Progenitor cell of endocrine pancreas (in vitro differentiated cells): Measurements from ENCODE around the gene RNU5B-1. TPM values are rescaled to one million over a fixed set of nuclear protein-coding genes. Genes with fewer than 3 reads are reported as not detected.

Source experiments
- DNase-seq: peaks from one replicate; pipeline ENCODE4 v3.0.0; 2021; ENCODE audit warnings: low spot score; ENCODE audit not compliant: unreplicated experiment
- H3K27ac Mint-ChIP-seq: 2 replicates; pipeline ENCODE4 v1.8.0; 2021; ENCODE audit warnings: mild to moderate bottlenecking, moderate library complexity, mixed read lengths
- H3K27me3 Mint-ChIP-seq: 2 replicates; pipeline ENCODE4 v1.8.0; 2021; ENCODE audit warnings: mixed read lengths
- H3K36me3 Mint-ChIP-seq: 2 replicates; pipeline ENCODE4 v1.8.0; 2022; ENCODE audit warnings: mixed read lengths; ENCODE audit not compliant: insufficient read depth
- H3K4me1 Mint-ChIP-seq: 2 replicates; pipeline ENCODE4 v1.8.0; 2021; ENCODE audit warnings: low read depth, mixed read lengths
- H3K4me3 Mint-ChIP-seq: 2 replicates; pipeline ENCODE4 v1.8.0; 2021; ENCODE audit warnings: low read depth, mild to moderate bottlenecking, moderate library complexity, mixed read lengths
- H3K9me3 Mint-ChIP-seq: 2 replicates; pipeline ENCODE4 v1.8.0; 2021; ENCODE audit warnings: low read depth, mixed read lengths
- CTCF ChIP-seq: fragments of 200-600 bp; sonication (generic); IDR thresholded peaks from one replicate; pipeline ENCODE4 v1.5.0; 2021; ENCODE audit warnings: antibody characterized with exemption, mild to moderate bottlenecking; ENCODE audit not compliant: unreplicated experiment
- total RNA-seq: library from RNA; stranded (reverse); gene quantifications from 2 replicates; pipeline ENCODE4 v1.2.1, GENCODE V29; 2021

Gene RNU5B-1
- total RNA-seq, 1 donor from 2014 or later: 41.3 TPM

- Mint-ChIP-seq H3K9me3 (no peaks in the 10 kb centered on the region), H3K4me3 (no peak overlapping the region), H3K27ac (no peak overlapping the region), H3K4me1 (peaks cover 6% of the 10 kb centered on the region), H3K36me3 (peaks cover 13% of the 10 kb centered on the region), H3K27me3 (no peaks in the 10 kb centered on the region)
- TF ChIP-seq CTCF: no peak
- DNase-seq: no peak
Observed at GRCh38 chr15:65260968-65261367, 43.5 kb upstream of the RNU5B-1 start.

- Mint-ChIP-seq H3K27ac (no peak overlapping the region), H3K27me3 (no peaks in the 10 kb centered on the region), H3K9me3 (no peaks in the 10 kb centered on the region), H3K4me1 (no peaks in the 10 kb centered on the region), H3K4me3 (no peak overlapping the region), H3K36me3 (peaks cover 10% of the 10 kb centered on the region)
- no peak for TF ChIP-seq CTCF
- DNase-seq: no peak
Observed at GRCh38 chr15:65263313-65263712, 41.2 kb upstream of the RNU5B-1 start.

- Mint-ChIP-seq H3K36me3 (peaks cover 8% of the 10 kb centered on the region), H3K27me3 (no peaks in the 10 kb centered on the region), H3K9me3 (no peaks in the 10 kb centered on the region), H3K4me1 (no peaks in the 10 kb centered on the region), H3K27ac (no peak overlapping the region), H3K4me3 (no peak overlapping the region)
- TF ChIP-seq CTCF: no peak
- no peak for DNase-seq
Observed at GRCh38 chr15:65264863-65265430, 39.5 kb upstream of the RNU5B-1 start.

- peaks cover 4% of the 10 kb centered on the region for H3K36me3 Mint-ChIP-seq
- H3K9me3 Mint-ChIP-seq: no peaks in the 10 kb centered on the region
- peak overlapping the region; percentile 27 for H3K27ac Mint-ChIP-seq
- no peak overlapping the region for H3K4me3 Mint-ChIP-seq
- H3K4me1 Mint-ChIP-seq: no peaks in the 10 kb centered on the region
- no peaks in the 10 kb centered on the region for H3K27me3 Mint-ChIP-seq
- no peak for DNase-seq
- TF ChIP-seq CTCF: no peak
Observed at GRCh38 chr15:65266469-65266868, 38.0 kb upstream of the RNU5B-1 start.

GRCh38 chr15:65268411-65268810 is 36.1 kb upstream of the RNU5B-1 start:
- Mint-ChIP-seq H3K9me3 (no peaks in the 10 kb centered on the region), H3K36me3 (peaks cover 2% of the 10 kb centered on the region), H3K27me3 (no peaks in the 10 kb centered on the region), H3K4me3 (no peak overlapping the region), H3K27ac (no peak overlapping the region), H3K4me1 (no peaks in the 10 kb centered on the region)
- DNase-seq: no peak
- TF ChIP-seq CTCF: no peak
